Cerebellar nuclear complex (tissue), 1 donor: ENCODE results near the gene MAPK11.

Source experiments
- DNase-seq, 2 experiments: peaks; one replicate each; lab custom pipeline; 2025; lab: John Stamatoyannopoulos, UW

The MAPK11 gene

DNA sequence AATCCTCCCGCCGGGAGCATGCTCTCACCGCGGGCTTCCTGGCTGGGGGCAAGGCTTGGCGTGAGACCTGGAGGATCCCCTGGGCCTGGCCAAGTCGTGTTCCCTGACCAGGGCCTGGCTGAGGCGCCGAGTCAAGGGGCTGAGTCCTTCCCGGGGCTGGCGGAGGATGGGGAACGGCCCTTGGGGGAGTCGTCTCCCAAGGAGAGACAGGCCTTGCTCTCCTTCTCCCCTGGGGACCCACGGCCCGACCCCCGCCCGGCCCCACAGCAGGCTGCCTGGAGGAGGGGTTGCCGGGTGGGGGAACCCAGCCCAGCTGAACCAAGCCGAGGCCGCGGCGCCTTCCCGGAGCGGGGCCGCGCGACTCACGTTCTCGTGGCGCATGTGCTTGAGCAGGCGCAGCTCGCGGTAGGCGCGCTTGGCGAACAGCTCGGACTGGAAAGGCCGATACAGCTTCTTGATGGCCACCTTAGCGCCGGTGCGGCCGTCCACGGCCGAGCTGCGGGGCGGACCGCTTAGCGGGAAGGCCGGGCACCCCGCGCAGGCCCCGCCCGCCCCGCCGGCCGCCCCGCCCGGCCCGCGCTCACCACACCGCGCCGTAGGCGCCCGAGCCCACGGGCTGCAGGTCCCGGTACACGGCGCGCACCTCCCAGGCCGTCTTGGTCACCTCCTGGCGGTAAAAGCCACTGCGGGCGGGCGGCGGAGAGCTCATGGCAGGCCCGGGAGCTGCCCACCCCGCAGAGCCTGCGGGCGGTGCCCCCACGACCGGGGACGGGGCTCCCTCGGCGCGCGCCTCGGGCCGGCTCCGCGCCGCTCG, 9.2 kb downstream of the MAPK11 start:
- no peak for DNase-seq

DNA sequence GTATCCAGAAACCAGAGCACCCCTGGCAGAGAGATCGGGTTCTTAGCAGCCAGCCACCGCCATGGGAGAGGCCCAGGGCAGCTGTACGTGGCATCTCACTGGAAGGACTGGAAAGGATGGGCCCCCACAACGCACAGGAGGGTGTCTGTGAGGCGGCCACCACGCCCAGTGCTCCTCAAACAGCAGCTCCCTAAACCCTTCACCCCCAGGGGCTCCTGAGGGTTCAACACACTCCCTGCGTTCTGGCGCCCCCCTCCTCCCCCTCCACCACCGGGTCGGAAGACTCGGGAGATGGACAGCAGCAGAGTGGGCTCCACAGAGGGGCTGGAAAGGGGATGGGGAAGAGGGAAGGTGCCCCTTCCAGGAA, 9.8 kb downstream of the MAPK11 start:
- no peak for DNase-seq

DNA sequence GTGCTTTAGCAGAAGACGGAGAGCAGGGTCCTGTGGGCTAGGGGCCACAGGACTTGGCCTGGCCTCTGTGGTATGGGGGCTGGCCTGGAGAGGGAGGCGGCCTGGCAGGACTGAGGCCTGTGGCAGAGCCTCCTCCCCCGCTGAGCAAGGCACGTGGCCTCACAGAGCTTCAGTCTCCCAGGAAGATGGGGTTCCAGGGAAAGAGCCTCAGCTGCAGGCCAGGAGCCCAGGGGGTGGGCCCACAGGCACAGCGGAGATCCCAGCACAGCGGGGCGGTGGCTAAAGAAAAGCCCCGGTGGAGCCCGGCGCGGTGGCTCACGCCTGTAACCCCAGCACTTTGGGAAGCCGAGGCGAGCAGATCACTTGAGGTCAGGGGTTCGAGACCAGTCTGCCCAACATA, 10.9 kb downstream of the MAPK11 start:
- no peak for DNase-seq

DNA sequence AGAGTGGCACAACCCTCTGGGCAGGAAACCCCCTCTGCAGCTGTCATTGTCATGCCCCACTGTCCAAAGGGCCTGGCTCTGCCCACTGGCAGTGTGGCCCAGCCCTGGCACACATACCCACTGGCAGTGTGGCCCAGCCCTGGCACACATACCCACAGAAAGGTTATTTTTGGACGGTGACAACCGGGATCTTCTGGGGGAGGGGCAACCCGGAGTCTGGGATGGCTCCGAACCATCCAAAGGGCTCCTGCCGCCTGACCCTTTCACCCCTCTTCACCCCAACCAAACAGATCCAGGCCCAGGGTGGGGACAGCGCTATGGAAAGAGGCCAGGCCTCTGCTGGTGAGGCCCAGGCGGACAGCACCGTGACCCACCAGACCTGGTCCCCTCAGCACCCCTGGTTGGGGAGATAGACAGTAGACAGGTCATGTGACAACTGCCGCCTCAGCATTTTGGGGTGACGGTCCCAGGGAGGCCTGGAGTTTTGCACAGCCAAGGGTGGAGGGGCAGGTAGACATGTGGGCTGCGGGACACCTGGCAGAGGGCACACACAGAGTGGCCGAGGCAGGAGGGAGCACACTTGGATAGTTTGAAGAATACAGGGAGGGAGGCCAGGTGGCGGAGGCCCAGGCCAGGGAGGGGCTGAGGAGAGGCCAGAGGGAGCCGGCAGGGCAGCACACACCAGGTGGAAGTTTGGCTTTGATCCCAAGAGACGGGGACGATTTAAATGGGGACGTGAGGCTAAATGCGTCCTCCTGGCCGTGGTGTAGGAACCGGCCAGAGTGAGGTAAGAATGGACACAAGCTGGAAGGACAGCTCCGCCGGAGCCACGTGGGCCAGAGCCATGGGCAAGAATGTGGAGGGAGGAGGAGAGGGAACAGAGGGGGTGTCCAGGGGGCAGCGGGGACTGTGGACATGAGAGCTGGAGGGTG, 11.6 kb downstream of the MAPK11 start:
- no peak for DNase-seq

DNA sequence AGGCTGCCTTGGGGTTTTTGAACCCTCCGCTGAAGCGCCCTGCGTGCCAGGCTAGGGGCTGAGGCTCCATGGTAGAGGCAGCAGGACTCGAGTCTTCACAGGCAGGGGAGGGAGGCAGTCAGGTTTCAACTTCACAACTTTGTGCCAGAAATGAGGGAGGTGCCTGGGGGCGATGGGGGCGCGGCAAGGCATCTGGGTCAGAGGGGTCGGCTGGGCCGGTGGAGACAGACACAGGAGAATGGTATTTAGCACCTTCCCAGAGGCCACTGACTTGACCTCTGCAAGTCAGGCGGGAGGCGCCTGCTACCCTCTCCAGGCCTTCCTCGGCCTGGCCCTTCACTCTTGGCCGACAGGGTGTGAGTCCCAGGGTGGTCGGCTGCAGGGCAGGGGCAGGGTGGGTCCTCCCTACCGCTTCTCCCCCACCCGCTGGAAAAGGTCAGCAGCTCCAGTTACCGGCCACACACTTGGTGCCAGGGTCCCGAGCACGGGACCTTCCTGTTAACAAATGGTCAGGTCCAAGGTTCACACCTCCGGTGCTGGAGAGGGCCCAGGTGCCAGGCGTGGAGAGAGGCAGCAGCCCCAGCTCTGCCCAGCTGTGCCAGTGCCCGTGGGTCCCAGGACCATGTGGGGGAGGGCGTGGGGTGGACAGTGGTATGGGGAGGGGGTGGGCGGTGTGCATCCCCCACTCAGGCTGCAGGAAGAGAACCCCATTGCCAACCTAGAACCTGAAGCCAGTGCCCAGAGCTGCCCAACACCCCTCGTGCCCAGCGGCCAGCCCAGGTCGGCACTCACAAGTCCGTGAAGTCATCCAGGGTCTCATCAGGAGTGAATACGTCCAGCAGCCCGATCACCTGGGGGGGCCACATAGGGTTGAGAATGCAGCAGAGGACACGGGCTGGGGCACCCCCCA, 12.5 kb downstream of the MAPK11 start:
- no peak for DNase-seq

DNA sequence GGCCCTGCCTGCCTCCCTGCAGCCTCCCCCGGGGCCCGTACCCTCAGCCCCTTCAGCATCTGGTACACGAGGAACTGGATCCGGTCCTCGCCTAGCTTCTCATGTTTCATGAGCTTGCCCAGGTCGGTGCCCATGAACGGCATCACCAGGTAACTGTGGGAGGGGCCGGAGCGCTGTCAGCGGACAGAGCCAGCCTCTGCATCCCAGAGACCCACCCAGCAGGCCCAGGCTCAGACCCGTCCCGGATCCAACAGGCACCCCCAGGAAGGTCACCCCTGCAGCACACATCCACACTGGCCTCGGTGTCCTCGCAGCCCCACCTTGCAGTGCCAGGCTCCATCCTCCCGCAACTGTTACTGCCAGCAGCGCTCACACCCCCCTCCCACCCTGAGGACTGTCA, 13.1 kb downstream of the MAPK11 start:
- no peak for DNase-seq

DNA sequence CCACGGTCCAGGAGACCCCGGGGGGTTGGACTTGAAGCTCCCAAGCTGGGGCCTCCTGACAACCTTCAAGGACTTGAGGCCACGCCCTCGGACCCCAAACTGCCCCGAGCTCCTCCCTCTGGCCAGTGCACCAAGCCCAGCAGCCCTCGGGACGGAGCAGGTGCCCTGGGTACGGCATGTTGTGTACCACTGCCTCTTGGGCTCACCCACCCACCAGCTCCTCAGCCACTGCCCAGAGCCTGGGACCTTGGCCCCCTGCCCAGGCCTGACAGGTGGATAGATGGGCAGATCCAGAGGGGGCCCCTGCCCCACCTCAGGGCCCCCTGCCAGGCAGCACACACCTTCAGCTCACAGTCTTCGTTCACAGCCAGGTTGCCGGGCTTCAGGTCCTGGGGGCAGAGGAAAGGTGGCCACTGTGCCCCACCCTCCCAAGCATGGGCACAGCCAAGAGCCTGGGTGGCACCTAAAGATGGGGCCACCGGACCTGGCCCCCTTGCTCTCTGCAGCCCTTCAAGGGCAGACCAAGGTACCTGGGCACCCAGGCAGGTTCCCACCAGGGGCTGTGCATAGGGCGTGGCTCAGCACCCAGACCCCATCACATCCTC, 13.8 kb downstream of the MAPK11 start:
- no peak for DNase-seq

DNA sequence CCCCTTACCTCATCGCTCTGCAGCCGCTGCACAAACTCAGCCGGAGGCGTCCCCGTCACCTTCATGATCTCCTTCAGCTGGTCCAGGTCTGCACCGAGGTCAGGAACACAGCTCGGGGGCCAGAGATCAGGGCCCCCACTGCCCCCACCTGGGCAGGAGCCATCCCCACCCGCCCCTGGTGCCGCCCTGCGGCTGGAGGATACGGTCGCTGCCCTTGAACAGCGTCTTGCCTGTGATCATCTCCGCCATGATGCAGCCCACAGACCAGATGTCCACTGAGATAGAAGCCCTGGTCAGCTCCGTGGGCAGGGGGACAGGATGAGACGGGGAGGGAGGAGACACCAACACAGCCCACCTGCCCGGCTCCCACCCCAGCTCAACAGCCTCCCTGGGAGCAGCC, 14.6 kb downstream of the MAPK11 start:
- no peak for DNase-seq

DNA sequence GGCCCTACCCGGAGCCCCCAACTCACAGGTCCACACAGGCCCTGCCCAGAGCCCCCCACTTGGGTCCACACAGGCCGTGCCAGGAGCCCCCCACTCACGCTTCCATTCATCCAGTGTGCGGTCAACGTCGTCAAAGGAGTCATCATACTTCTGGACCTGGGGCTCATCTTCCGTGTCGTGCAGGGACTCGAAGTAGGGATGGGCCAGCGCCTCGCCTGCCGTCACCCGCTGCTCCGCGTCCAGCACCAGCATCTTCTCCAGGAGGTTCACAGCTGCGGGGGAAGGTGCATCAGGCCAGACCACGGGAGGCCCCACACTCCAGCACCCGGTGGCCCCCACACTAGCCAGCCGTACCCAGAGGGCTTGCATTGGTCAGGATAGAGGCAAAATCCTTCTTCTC, 15.1 kb downstream of the MAPK11 start:
- no peak for DNase-seq

DNA sequence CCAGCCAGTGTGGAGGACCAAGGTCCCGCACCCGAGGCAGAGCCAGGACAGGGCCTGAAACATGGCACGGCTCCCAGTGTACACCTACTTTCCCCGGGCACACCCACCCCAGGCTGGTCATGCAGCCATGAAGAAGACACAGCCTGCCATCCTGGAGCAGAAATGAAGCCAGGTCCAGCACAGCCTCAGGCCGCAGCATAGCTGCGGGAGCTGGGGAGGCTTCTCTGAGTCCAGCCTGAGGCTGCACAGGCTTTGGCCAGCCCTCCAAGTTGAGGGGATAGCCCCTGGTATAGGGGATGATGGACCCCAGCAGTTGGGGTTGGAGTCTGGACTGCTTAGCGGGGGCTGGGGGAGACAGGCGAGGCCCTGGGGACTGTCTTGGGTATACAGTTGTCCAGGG, 16.2 kb downstream of the MAPK11 start:
- DNase-seq = no peak

DNA sequence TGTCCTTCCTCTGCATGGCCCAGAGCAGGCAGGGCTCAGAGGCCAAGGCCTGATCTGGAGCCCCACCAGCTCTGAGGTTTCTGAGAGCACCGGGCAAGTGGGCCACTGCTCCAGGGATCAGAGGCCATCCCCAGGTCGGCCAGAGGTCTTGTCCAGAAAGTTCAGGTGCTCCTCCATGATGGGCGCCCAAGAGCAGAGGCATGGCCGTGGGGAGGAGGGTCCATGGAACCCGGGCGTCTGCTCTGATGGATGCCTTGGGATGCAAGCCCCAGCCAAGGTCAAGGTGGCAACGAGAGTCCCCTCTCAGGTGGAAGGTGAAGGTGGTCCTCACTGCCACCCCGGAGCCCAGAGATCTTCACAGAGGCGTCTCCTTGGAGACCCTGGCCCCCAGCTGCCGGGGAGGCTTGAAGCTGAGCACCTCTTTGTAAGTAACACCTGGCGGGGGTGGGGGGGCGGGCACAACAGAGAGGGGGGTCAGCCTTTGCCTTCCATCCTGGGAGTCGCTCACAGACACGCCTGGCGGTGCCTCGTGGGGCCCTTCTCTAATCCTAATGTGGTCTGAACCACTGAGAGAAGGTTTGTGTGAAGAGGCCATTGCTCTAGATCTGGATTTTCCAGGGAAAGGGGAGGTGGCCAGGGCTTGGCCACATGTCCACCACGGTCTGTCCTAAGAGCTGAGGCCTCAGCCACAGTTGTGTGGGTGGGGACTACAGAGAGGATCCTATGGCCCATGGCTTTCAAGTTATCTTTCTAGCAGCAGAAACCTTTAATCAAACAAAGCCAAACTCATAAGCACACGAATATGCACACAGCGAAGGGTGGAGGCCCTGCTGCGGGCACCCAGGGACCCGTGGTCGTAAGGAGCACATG, 16.9 kb downstream of the MAPK11 start:
- DNase-seq = no peak

DNA sequence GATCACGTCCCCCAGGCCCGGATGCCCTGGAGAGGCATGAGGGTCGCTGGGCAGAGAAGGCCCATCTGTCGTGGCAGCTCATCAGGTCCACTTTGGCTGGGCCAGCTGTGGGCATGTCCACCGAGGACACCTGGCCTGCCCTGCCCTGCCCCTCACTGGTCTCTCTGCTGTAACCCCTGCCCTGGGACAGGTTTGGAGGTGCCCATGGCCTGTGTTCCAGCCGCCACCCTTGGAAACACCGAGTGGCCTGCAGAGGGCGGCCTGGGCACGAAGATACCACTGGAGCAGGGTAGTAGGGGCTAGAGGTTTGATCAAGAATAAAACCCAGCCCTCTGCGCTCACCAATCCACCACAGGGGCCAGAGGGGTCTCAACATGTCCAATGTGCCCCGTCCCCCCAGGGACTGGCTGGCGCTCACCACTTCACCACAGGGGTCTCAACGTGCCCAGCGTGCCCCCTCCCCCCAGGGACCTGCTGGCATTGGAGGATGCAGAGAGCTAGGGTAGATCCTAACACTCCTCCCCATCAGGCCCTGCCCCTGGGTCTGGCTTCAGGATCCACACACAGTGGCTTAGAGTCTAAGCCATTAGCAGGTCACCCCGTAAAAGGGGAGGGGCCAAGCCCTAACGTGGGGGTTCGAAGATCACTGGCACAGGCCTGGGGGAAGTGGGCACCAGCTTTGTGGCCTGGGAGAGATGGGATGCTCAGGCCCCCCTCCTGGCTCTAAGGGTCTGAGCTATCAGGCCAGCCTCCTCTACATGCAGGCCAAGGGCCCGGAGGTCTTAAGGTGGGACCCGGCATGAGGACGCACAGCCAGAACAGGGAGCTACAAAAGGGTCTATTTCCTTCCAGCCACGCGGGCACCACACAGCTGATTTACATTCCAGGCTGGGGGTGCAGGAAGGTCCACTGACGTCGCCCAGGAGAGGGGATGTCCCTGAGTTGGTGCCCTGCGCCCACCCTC, 17.8 kb downstream of the MAPK11 start:
- DNase-seq = no peak

DNA sequence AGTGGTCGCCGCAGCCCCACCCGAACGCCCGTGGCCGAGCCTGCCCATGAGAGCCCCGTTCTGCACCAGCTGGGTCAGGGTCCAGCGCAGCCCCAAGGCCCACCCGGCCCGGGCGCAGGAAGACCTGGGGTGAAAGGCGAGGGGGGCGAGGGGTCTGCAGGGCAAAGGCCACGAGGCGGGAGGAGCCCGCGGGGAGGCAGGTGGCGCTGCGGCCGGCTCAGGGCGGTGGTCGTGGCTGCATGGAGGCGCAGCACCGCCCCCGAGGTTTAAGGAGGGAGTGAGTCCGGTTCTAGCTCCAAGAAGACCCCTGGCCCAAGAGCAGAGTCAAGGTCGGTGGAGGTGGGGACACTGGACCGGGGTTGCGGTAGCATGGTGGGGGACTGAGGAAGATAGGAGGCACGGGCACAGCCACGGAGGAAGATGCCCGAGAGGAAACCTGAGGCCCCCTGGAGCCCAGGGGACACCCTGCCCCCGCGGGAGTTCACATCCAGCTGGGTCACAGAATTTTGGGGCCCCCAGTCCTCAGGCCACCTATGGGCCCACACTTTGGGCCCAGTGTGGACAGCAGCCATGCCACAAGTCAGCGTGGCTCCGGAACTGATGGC, 18.6 kb downstream of the MAPK11 start:
- DNase-seq = no peak

DNA sequence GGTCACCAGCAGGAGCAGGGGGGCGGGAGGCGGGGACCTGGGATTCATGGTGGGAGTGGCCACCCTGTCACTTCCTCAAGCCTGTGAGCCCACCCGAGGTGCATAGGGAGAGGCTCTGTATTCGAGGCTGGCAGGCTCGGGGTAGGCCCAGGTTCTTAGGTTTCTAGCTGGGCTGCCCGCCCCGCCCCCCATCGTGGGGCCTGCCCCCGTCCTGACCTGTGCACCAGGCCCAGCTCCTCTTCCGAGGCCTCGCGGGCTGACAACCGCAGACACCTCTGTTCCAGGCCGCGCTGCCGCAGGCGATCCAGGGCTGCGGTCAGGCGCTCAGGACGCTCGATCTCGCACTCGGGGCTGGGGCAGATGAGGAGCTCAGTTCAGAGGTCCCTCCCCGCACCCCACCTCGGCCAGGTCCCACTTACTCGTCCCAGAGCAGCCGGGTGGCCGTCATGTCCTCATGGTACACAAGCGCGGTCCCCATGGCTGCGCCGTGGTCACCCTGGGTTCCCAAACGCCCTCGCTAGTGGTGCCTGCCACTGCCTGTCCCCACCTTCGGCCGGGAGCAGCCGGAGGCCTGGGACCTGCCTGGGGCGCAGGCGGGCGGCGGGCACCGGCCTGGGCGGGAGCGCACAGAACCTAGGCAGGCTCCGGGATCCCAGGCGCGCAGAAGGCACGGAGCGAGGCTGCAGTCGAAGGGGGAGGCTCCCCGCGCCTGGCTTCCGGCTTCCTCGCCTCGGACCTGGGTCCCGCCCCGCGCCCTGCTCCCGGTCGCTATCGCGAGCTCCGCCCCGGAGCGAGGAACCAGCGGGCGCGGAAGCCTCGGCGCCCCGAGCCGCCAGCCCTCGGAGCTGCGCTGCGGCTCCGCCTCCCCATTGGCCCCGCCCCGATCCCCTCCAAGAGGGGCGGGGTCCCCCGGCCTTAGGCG, 19.4 kb downstream of the MAPK11 start, which contains the start of gene HDAC10:
TSS of gene HDAC10 (minus strand) at position 711 of the 922 bp plus-strand sequence. CDS start at position 478, 233 bp downstream.
- no peak for DNase-seq

DNA sequence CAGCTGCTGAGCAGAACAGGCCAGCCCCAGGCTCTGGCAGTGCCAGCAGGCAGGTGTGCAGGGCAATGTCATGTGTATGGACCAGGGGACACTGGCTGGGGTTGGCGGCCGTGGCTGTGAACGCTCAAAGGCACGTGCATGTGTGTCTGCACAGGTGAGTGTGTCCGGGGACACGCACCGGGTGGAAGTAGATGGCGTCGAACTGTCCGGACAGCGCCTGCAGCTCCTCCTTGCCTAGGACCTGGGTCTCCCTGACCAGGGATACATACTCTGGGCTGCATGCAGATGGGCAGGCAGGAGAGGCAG, 20.0 kb downstream of the MAPK11 start:
- no peak for DNase-seq

DNA sequence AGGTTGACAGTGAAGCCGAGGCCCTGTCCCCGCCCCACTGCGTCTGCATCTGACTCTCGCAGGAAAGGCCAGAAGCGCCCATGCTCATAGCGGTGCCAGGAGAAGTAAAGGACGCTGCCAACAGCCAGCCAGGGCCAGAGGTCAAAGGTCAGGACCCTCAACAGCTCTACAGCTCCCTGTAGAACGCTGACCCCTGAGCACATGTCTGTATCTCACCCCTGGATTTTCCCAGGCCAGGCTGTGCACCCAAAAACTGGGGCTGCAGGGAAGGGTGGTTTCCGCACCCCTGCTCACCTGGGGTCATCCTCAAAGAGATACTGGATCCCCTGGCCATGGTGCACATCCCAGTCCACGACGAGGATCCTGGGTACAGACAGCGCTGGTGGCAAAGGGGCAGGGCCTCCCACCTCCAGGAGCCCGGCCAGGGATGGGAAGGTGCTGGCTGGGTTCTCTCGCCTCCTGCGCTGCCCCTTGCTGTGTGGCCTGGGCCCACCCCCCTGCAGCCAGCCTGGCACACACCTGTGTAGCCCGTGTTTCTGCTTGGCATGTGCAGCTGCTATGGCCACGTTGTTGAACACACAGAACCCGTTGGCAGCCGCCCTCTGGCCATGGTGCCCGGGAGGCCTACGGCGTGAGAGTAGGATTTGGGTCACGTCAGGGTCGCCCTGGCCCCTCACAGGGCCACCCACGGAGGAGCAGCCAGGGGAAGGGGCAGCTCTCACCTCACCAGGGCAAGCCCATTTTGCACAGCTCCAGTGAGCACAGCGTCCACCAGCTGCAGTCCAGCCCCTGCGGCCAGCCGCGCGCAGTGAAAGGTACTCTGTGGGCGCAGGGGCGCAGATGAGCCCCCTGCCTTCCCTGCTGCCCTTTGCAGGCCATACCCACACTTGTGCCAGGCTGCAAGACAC, 20.6 kb downstream of the MAPK11 start:
- DNase-seq = no peak
